ENCODE measurements around the gene RPL15.
"Not testable (repeated sequence)": the region's sequence is repeated elsewhere in the genome, so short reads cannot be mapped to it uniquely, and the experiment has no call there.

DNA sequence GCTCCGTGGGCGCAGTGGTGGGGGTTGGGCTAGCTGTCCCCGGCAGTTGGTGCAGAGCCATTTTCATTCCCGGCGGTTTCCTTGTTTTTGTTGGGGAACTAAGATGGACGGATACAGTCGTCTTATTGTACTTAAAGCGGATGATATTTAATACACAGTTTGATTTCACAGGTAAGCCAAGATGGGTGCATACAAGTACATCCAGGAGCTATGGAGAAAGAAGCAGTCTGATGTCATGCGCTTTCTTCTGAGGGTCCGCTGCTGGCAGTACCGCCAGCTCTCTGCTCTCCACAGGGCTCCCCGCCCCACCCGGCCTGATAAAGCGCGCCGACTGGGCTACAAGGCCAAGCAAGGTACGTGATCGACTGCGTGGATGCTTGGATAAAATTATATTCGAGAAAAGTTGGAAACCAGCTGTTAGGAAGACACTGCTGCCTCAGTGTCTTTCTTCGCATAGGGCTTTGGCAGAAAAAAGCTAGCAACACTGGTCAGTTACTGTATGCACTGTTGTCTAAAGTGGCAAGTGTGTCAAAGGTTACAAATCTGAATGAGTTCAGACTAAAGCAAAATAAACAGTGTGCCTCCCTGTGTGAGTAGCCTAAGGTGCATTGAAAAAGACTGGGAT lies 859 bp downstream of the RPL15 start:
- not testable (repeated sequence) for TF ChIP-seq EP300, POLR2A (IDR thresholded peaks at IDR 0.05)
- TF ChIP-seq, protein P1, sequence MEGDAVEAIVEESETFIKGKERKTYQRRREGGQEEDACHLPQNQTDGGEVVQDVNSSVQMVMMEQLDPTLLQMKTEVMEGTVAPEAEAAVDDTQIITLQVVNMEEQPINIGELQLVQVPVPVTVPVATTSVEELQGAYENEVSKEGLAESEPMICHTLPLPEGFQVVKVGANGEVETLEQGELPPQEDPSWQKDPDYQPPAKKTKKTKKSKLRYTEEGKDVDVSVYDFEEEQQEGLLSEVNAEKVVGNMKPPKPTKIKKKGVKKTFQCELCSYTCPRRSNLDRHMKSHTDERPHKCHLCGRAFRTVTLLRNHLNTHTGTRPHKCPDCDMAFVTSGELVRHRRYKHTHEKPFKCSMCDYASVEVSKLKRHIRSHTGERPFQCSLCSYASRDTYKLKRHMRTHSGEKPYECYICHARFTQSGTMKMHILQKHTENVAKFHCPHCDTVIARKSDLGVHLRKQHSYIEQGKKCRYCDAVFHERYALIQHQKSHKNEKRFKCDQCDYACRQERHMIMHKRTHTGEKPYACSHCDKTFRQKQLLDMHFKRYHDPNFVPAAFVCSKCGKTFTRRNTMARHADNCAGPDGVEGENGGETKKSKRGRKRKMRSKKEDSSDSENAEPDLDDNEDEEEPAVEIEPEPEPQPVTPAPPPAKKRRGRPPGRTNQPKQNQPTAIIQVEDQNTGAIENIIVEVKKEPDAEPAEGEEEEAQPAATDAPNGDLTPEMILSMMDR (IDR thresholded peaks at IDR 0.05): not testable (repeated sequence)

Data from tibial nerve (tissue), 4 donors.